RKO (cell line): Measurements from ENCODE around the gene IGFBP6.
"Not testable (repeated sequence)": the region's sequence is repeated elsewhere in the genome, so short reads cannot be mapped to it uniquely, and the experiment has no call there.

Source experiments
- DNase-seq: peaks from one replicate; pipeline ENCODE4 v3.0.0-alpha.2; 2016; ENCODE audit warnings: low spot score

Gene IGFBP6

DNA sequence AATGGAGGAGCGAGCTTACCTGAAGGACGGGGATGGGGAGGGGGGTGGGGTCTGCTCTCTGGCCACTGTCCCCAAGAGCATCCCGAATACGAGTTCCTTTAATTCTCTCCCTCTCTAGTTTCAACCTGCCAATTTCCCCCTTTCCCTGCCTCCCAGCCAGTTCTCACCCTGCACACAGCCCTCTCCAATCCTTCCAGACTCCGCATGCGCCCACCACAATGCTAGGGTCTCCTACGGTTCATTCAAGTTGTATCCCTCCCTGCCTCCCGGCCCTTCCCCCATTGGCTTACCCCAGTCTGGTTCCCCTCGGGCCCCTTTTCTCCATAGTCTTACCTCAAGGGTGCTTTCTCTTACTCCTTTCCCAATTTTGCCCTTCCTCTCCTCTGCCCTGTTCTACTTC, 708 bp upstream of the IGFBP6 start:
- DNase-seq, result no peak

DNA sequence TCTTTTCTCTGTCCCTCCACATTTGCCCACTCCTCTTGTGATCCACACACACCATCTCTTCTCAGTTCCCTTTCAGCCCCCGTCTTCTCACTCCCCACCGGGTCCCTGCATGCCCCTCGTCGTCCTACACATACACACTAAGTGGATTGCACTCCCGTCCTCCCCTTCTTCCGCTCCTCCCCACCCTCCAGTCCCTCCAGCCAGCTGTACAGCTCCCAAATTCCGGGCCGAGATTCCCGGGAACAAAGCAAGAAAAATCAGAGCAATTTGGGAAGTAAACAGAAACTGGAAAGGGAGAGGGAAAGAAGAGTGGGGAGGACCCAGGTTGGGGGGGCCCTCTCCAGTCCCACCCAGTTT, 282 bp upstream of the IGFBP6 start:
- peak; percentile 47 for DNase-seq

DNA sequence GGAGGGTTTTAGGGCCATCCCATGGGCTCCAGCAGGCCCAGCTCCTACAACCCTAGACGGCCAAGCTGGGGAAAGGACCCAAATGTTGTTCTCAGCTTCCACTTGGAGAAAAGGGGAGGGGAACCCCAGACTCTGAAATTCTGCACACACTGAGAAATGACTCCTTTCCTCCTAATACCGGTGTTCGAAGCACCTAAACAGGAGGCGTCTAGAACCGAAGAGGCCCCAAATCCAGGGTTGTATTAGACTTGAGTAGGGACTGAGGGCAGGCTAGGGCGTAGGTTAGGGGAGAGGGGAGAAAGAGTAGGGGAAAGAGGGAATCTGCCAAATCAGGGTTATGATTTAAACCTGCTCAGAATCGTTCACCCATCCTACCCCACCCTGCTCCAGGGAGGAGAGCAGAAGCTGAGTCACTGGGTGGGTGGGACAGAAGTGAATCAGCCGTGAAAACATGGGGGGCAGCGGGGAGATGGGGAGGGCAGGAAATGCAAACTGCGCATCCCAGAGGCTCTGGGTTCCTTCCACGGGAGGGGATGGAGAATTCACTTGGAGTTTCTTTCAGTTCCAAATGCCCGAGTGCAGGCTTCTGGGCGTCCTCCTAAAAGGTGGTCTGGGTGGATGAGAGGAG, 1.0 kb downstream of the IGFBP6 start:
- DNase-seq, result peak; percentile 91

DNA sequence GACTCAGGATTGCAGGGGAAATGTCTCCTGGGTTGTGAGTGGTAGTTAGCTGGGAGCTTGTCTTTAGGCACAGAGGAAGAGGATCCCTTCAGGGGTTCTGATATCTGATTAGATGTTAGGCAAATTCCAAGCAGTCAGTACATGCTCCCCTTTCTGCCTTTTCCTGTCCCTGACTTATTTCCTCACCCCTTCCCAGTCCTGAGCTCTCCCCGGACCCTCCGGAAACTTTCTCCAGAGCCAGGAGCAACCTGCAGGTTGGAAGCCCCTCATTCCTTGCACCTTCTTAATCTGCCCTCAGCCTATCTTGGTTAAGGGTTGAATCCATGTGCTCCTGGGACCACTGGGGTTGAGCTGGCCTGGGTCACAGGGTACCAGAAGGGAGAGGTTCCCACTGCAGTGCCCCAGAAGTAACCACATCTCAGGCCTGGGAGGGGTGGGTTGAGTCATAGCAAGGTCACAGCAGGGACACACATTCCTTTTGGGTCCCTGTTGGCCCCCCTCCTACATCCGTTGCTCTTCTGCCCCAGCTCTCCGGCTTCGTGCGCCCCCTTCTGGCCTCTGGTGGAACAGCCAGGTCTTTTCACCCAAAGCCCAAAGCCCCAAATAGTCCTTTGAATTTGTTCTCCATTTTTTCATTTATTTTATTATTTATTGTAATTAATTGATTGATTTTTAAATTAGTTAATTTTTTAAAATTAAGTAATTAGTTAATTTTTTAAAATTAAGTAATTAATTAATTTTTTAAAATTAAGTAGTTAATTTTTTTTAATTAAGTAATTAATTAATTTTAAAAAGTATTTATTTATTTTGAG, 1.8 kb downstream of the IGFBP6 start:
- peak; percentile 99 for DNase-seq

DNA sequence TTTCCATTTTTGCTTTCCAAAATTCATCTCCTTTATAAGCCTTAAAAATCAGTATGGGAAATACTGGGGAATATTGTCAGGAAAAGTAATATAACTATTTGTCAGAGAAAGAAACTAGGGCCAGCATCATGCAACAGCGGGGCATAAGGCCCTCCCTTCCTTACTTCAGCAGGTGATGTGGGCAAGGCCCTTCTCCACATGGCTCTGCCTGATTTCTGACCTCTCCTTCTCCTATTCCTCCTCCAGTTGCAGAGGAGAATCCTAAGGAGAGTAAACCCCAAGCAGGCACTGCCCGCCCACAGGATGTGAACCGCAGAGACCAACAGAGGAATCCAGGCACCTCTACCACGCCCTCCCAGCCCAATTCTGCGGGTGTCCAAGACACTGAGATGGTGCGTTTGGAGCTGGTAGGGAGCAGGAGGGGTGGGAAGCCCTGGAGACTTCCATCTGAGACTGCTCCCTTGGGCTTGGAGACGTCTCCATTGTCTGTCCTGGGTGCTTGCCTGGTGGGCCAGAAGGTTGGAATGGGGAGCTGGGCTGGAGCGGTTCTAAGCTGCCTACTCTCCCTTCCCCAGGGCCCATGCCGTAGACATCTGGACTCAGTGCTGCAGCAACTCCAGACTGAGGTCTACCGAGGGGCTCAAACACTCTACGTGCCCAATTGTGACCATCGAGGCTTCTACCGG, 3.1 kb downstream of the IGFBP6 start:
- no peak for DNase-seq

DNA sequence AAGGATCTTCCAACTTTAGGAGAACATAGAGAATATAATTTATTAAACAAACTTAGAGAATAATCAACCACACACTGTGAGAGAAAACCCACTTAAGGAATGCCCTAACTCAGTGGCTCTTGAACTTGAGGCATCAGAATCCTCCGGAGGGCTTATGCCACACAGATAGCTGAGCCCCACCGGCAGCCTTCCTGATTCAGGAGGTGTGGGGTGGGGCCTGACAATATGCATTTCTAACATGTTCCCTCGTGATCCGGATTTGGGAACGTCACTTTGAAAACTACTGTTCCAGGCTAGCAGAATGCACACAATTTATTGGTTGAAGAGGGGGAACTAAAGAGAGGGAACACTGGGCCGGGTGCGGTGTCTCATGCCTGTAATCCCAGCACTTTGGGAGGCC, 3.8 kb downstream of the IGFBP6 start:
- DNase-seq, result no peak

DNA sequence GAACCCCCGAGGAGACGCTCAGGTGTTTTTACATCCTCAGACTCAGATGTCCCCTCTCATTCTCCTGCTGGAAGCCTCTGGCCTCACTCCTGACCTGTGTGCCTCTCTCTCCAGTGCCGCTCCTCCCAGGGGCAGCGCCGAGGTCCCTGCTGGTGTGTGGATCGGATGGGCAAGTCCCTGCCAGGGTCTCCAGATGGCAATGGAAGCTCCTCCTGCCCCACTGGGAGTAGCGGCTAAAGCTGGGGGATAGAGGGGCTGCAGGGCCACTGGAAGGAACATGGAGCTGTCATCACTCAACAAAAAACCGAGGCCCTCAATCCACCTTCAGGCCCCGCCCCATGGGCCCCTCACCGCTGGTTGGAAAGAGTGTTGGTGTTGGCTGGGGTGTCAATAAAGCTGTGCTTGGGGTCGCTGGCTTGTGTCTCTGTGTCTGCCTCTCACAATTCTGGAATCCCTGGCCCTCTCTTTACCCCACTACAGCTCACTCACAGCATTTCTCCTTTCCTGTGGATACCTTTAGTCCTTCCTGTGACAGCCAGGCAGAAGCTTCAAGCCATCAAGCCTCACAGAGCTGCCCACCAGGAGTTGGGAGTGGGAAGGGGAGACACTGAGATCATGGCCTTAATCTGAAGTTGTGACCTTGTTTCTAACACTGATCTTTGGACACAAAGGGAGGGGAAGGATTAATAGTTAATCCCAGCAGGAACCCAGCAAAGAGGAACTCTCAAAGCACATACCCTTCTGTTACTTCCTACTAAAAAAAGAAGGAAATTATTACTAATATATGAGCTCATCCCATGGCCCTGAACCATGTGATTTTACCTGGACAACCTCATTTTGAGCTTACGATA, 4.7 kb downstream of the IGFBP6 start:
- no peak for DNase-seq

DNA sequence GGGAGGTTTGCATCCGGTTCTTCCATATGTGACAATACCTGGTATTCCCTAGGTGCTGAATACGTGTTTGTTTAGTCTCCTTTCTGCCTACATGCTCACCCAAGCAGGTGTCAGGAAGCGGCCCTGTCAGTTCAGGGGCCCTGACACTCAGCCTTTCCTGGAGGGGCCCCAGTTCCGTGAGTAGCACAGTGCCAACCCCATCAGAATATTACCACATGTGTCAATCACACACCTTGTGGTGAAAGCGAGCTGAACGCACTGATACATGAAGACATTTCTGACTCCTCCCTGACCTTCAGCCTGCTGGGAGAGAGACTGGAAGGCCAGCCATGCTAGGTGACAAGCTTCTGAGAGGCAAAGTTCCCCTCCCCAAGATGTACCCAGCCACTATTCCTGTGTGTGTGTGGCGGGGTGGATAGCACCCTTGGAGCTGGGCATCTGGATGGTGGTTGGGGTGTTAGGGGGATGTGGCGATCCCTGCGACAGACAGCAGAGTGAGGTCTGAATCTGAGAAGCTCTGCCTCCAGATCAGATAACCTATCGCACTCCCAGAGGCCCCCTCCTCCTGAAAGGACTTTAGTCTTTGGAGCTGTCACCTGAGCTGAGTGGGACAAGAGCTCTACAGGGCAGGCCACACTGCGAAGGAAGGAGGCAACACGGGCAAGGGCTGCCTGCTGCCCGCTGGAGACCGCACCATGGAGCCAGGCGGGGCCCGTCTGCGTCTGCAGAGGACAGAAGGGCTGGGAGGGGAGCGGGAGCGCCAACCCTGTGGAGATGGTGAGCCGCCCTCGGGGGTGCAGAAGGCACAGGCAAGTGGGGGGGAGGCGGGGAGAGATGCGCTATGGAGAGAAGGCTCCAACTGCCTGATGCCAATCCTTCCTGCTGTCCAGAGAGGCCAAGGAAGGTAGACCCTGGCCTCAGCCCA, 5.7 kb downstream of the IGFBP6 start, which contains the start of gene SOAT2:
TSS of gene SOAT2 (plus strand) at position 604 of the 925 bp plus-strand sequence. CDS start at position 696, 92 bp downstream.
- no peak for DNase-seq

DNA sequence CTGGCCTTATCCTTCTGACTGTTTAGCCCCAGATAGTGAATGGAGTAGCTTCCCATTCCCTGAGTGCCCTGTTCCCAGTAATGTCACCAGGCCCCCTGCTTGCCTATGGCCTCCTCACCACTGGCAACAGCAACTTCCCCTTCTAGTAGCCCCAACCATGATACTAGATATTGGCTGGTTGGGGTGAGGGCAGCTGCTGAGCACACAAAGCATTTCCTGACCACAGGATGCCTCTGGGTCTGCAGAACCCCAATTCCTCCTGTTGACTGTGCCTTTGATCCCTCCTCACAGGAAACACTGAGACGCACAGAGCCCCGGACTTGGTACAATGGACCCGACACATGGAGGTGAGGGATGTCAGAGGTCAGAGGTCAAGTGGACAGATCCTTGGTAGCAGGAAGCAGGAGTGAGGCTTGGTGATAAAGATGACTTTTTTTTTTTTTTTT, 6.4 kb downstream of the IGFBP6 start:
- DNase-seq, result no peak

DNA sequence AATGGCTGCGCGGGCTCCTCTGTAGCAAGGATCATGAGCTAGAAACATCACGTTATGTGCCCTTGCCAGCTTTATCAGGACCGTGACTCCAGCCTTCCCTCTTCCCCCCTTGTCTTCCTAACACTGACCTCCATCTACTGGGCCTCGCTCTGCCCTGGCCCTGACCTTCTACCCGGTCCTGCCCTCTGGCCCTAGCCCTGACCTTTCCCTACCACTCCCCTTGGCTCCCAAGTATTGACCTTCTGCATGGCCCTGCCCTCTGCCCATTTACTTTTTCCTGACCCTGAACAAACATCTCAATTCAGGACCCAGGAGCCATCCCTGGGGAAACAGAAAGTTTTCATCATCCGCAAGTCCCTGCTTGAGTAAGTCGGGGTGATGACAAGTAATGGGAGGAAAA, 7.8 kb downstream of the IGFBP6 start:
- no peak for DNase-seq

DNA sequence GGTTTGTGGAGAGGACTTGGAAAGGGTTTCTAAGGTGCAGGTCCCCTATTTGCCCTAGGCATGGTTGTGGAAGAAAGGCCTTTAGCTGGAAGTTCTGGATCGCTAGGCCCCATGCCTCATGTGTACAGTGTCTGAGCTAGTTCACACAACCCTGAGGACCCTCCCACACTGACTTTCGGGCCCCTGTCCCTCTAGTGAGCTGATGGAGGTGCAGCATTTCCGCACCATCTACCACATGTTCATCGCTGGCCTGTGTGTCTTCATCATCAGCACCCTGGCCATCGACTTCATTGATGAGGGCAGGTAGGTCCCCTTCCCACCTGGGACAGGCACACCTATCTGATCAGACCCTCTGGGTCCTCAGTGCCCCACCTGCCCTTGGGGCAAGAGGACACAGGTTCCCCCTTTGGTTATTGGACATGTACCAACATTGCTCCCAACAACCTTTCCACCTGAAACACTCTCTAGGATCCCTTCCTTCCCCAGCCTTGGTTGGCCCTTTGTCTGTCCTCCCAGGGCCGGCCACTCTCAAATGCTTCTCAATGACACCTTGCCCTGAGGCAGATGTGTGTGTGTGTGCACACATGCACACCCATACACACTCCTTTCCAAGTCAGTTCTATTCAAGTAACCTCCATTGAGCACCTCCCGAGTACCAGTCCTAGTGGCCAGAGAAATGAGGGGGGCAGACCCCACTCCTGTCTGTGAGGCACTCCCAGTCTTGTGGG, 8.4 kb downstream of the IGFBP6 start:
- DNase-seq, result no peak

DNA sequence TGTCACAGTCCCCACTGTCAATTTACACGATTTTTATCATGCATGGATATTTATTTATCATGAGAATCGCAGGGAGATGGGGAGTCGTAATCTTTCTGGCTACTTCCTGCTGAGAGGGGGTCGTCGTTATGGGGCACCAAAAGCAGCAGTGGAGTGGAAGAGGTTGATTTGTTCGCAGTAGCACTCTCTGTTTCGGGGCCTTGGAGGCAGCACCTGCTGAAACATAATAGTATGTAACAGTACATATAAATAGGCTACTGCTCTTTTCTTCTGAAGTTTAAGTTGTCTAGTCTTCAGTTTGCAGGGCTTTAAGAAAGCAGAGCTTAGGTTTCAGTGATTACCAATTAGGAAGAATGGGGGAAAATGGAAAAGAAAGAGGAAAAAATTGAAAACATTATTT, 9.7 kb downstream of the IGFBP6 start:
- no peak for DNase-seq

DNA sequence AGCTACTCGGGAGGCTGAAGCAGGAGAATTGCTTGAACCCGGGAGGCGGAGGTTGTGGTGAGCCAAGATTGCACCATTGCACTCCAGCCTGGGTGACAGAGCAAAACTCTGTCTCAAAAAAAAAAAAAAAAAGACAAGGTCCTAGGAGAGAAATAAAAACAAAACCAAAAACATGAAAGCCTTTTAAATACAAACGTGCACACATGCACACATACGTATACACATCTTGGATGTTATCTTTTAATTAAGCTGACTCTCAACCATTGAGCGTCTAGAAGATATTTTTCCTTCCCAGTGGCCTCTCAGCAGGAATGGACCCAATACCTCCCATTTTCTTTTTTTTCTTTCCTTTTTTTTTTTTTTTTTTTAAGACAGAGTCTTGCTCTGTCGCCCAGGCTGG, 15.0 kb downstream of the IGFBP6 start:
- DNase-seq, result not testable (repeated sequence)

DNA sequence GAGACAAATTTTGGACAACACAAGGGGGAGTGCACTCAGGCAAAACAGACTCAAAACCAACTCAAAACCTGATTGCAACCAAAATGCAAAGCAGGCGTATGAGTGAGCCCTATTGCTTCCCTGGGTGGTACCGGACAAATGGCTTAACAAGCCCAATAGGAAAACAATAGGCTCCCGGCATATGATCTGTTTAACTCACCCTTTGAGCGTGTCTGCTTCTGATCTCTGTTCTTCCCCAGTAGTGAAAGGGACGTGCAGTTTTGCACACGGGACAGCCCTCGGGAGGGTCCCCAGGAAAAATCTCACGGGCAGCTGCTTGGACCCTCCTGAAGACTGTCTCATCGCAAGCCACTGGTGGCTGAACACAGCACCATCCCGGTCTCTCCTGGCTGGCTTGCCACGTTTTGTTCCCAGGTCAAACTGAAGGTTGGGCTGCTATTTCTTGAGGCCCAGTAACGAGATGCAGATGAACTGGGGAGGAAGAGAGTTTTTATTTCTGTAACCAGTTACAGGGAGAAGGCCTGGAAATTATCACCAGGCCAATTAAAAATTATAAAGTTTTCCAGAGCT, 15.8 kb downstream of the IGFBP6 start:
- no peak for DNase-seq

DNA sequence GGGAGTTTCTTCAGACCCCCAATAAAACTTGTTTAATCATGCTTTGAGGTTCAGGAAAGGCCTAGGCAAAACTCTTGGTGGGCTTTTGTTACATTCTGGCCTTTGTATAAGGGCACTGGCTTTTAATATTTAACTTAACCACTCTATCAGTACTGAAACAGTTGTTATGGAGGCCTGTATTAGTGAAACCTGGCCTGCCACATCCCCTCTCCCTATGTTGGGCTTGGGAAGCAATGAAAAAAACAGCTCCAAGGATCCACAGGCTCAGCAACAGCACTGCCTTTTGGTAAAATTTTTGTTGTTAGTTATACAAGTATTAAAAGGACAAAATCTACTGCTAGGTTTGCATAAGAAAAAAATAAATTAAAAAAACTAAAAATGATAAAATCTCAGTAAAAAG, 16.5 kb downstream of the IGFBP6 start:
- DNase-seq, result no peak

DNA sequence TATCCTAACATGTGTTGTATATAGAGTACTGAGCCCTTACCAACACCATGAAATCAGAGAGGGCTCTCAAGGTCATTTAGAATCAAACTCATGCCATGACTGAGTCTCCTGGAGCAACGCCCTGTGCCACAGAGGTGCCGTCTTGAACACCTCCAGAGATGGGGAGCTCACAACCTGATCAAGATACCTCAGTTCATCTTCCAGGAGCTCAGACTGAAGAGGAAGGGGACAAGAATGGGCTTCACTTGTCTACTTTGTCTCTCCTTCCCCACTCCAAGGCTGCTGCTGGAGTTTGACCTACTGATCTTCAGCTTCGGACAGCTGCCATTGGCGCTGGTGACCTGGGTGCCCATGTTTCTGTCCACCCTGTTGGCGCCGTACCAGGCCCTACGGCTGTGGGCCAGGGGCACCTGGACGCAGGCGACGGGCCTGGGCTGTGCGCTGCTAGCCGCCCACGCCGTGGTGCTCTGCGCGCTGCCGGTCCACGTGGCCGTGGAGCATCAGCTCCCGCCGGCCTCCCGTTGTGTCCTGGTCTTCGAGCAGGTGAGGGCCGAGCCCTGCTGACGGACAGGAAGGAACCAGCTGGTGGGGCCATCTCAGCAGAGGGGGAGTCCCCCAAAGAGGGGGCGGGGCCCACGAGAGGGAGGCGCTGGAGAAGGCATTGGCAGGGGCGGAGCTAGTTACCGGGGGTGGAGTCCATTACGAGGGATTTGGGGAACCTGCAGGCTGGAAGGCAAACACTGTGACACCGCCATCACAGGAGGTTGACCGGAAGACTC, 17.8 kb downstream of the IGFBP6 start:
- no peak for DNase-seq

DNA sequence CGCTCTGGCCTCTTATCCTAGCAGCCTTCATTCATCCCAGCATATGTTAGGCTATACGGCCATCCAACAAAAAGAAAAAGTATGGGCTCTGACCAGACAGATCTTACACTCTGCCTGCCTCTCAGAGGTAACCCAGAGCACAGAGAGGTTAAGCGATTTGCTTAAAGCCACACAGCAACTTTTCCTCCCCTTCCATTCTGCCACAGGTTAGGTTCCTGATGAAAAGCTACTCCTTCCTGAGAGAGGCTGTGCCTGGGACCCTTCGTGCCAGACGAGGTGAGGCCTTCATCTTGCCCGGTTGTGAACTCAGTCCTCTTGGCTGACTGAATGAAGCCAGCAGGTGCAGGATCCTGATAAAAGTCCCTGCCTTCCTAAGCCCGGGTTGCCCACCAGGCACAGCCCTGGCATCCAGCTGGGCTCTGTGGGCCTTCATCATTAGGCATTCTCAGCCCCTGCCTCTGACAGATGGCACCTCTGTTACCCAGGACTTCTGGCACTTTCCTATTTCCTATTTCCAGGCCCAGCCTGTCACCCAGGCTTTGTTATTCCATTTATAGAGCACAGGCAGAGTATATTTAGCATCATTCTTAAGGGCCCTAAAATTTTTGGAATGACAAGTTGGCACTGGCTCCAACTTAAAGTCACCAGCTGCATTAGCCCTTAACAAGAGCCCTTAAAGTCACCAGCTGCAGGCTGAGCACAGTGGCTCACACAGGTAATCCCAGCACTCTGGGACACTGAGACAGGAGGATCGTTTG, 18.6 kb downstream of the IGFBP6 start:
- no peak for DNase-seq

DNA sequence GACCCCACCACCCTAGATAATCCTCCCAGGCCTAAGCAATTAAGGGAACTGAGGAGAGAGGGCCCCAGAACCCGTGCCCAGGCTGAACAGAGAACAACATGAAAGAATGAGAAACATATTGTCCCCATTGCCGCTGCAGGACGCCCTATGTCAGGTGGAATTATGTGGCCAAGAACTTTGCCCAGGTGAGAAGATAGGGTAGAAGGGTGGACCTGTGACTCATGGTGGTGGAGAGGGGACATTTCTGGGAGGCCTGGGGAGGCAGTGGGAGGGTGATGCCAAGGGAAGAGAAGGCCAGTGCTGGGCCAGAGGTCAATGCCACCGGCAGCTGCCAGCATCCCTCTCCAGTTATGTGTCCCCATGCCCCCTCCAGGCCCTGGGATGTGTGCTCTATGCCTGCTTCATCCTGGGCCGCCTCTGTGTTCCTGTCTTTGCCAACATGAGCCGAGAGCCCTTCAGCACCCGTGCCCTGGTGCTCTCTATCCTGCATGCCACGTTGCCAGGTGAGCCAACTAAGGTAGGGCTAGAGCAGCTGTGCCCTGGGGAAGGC, 21.4 kb downstream of the IGFBP6 start:
- no peak for DNase-seq
